GM04503 (cell line): ENCODE results near the gene DAB1.

Experiments
- DNase-seq: peaks from one replicate; pipeline ENCODE4 v3.0.0-alpha.2; 2012; ENCODE audit warnings: low read depth

DAB1 gene

GRCh38 chr1:56975446-56975845, 448.4 kb downstream of the DAB1 start:
- no peak for DNase-seq

GRCh38 chr1:56973923-56974742, 449.7 kb downstream of the DAB1 start:
- no peak for DNase-seq

- no peak for DNase-seq
Observed at GRCh38 chr1:56972976-56973375, 450.9 kb downstream of the DAB1 start.

- DNase-seq: no peak
Observed at GRCh38 chr1:56970280-56970679, 453.6 kb downstream of the DAB1 start.

- DNase-seq: no peak
Observed at GRCh38 chr1:56968878-56969495, 454.9 kb downstream of the DAB1 start.

- DNase-seq: no peak
Observed at GRCh38 chr1:56967900-56968832, 455.7 kb downstream of the DAB1 start.

GRCh38 chr1:56967355-56967754, 456.5 kb downstream of the DAB1 start:
- no peak for DNase-seq

- DNase-seq: no peak
Observed at GRCh38 chr1:56966698-56966999, 457.2 kb downstream of the DAB1 start.

GRCh38 chr1:56965916-56966697, 457.8 kb downstream of the DAB1 start, which contains the start of gene C8B:
C8B (minus strand) TSS chr1:56966015; CDS start chr1:56965948, 67 bp downstream.
- DNase-seq: no peak

GRCh38 chr1:56965191-56965590, 458.7 kb downstream of the DAB1 start:
- DNase-seq: no peak

- DNase-seq: no peak
Observed at GRCh38 chr1:56964349-56965017, 459.4 kb downstream of the DAB1 start.

- DNase-seq: no peak
Observed at GRCh38 chr1:56963667-56964066, 460.2 kb downstream of the DAB1 start.

GRCh38 chr1:56961426-56961825, 462.4 kb downstream of the DAB1 start:
- DNase-seq: no peak

- DNase-seq: no peak
Observed at GRCh38 chr1:56958526-56958925, 465.3 kb downstream of the DAB1 start.

GRCh38 chr1:56957931-56958330, 465.9 kb downstream of the DAB1 start:
- DNase-seq: no peak

GRCh38 chr1:56954664-56955063, 469.2 kb downstream of the DAB1 start:
- no peak for DNase-seq

GRCh38 chr1:56953386-56953785, 470.5 kb downstream of the DAB1 start:
- no peak for DNase-seq

GRCh38 chr1:56952501-56952900, 471.4 kb downstream of the DAB1 start:
- DNase-seq: no peak

- DNase-seq: peak; percentile 64
Observed at GRCh38 chr1:56948403-56949023, 475.3 kb downstream of the DAB1 start.
